Activated T-cell treated with anti-CD3 and anti-CD28 coated beads, Interleukin-2, amount 50 U/mL, for 24 hours (primary cell): ENCODE data around the gene SPIN1.
"Not testable (repeated sequence)": the region's sequence is repeated elsewhere in the genome, so short reads cannot be mapped to it uniquely, and the experiment has no call there.

Experiments used
- DNase-seq: peaks from one replicate; pipeline ENCODE4 v3.0.0-alpha.2; 2020
- H3K27ac Mint-ChIP-seq: 2 replicates; pipeline ENCODE4 v1.8.0; 2020; ENCODE audit warnings: mild to moderate bottlenecking, mixed read lengths
- H3K27me3 Mint-ChIP-seq: 2 replicates; pipeline ENCODE4 v1.8.0; 2020; ENCODE audit warnings: mixed read lengths
- H3K36me3 Mint-ChIP-seq: 2 replicates; pipeline ENCODE4 v1.8.0; 2020; ENCODE audit warnings: low read depth, mixed read lengths
- H3K4me1 Mint-ChIP-seq: 2 replicates; pipeline ENCODE4 v1.8.0; 2020; ENCODE audit warnings: low read depth, mixed read lengths
- H3K4me3 Mint-ChIP-seq: 2 replicates; pipeline ENCODE4 v1.8.0; 2020; ENCODE audit warnings: mild to moderate bottlenecking, moderate library complexity, mixed read lengths
- H3K9me3 Mint-ChIP-seq: 2 replicates; pipeline ENCODE4 v1.8.0; 2020; ENCODE audit warnings: mixed read lengths

SPIN1 gene

DNA sequence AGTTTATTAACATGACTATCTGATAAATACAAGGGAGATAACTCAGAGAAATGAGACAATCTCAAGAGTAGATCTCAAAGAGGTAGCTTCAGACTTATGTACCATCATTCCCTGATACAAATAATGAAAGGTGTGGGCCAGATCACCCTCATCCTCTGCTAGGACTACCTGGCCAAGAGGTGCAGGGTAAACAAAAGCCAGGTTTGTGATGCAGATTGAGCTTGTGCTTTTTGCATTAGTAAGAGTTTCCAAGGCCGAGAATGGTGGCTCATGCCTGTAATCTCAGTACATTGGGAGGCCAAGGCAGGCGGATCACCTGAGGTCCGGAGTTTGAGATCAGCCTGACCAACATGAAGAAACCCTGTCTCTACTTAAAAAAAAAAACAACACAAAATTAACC lies 8.9 kb upstream of the SPIN1 start:
- no peaks in the 10 kb centered on the region for H3K36me3 Mint-ChIP-seq
- no peaks in the 10 kb centered on the region for H3K9me3 Mint-ChIP-seq
- H3K4me3 Mint-ChIP-seq: no peak overlapping the region
- H3K4me1 Mint-ChIP-seq: peaks cover 1% of the 10 kb centered on the region
- H3K27me3 Mint-ChIP-seq: no peaks in the 10 kb centered on the region
- H3K27ac Mint-ChIP-seq: no peak overlapping the region
- no peak for DNase-seq

GRCh38 chr9:88380118-88380517 lies 8.1 kb upstream of the SPIN1 start:
- no peak for DNase-seq
- Mint-ChIP-seq H3K27me3 (no peaks in the 10 kb centered on the region), H3K4me1 (peaks cover 1% of the 10 kb centered on the region), H3K9me3 (no peaks in the 10 kb centered on the region), H3K4me3 (no peak overlapping the region), H3K27ac (no peak overlapping the region), H3K36me3 (no peaks in the 10 kb centered on the region)

DNA sequence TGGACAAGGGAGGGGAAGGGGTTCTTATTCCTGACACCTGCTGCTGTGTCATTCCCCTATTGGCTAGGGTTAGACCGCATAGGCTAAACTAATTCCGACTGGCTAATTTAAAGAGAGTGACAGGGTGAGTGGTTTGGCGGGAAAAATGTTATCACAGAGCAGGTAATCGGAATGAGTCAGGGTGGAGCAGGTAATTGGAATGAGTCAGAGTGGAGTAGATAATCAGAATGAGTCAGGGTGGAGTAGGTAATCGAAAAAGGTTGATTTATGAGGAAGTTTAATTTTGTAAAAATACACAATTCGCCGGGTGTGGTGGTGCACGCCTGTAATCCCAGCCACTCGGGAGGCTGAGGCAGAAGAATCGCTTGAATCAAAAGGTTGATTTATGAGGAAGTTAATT lies 6.9 kb upstream of the SPIN1 start:
- H3K4me1 Mint-ChIP-seq, H3K9me3 Mint-ChIP-seq, H3K27ac Mint-ChIP-seq, H3K4me3 Mint-ChIP-seq, DNase-seq, H3K27me3 Mint-ChIP-seq, H3K36me3 Mint-ChIP-seq: not testable (repeated sequence)

DNA sequence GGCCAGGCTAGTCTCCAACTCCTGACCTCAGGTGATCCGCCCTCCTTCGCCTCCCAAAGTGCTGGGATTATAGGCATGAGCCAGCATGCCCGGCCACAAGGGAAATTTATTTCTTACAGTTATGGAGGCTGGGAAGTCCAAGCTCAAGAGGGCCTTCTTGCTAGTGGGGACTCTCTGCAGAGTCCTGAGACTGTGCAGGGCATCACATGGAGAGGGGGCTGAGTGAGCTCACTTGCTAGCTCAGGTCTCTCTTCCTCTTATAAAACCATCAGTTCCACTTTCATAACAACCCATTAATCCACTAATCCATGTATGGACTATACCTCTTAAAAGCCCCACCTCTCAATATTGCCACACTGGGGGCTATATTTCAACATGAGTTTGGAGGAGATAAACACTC lies 5.1 kb upstream of the SPIN1 start:
- Mint-ChIP-seq H3K27me3 (no peaks in the 10 kb centered on the region), H3K9me3 (no peaks in the 10 kb centered on the region), H3K4me1 (peaks cover 16% of the 10 kb centered on the region), H3K4me3 (no peak overlapping the region), H3K36me3 (no peaks in the 10 kb centered on the region), H3K27ac (no peak overlapping the region)
- no peak for DNase-seq

DNA sequence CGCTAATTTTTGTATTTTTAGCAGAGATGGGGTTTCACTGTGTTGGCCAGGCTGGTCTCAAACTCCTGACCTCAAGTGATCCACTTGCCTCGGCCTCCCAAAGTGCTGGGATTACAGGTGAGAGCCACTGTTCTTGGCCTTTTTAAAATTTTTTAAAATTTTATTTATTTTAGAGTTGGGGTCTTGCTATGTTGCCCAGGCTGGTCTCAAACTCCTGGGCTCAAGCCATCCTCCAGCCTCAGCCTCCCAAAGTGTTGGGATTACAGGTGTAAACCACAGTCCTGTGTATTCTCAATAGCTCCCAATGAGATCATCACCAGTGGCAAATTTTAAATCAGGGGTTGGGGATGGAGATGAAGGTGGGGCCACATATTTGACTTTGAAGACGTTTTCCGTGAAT lies 2.1 kb upstream of the SPIN1 start:
- not testable (repeated sequence) for H3K4me3 Mint-ChIP-seq, H3K36me3 Mint-ChIP-seq, H3K27me3 Mint-ChIP-seq, DNase-seq, H3K9me3 Mint-ChIP-seq, H3K27ac Mint-ChIP-seq
- peaks cover 31% of the 10 kb centered on the region for H3K4me1 Mint-ChIP-seq

DNA sequence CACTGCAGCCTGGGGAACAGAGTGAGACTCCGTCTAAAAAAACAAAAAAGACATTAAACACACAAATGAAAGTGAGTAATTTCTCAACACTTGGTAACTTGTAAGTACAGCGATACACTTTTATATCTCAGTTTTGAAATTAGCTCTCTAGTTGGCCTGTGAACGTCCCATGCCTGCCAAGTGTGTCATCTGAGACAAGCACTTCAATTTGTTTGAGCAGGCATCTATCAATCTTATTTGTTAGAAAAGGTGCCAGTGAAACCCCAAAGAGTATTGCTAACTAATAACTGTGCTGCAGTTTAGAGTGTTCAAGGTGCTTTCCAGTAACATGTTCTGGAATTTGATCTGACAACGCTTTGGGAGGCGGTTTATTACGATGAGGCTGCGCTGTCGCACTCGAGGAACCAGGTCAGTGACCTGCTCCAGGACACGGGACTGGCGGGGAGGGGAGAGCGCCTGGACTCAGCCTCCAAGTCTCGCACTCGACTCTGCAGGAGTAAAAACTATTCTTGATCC lies 1.1 kb upstream of the SPIN1 start:
- H3K9me3 Mint-ChIP-seq: no peaks in the 10 kb centered on the region
- H3K4me1 Mint-ChIP-seq: peaks cover 34% of the 10 kb centered on the region
- H3K27me3 Mint-ChIP-seq: no peaks in the 10 kb centered on the region
- peak overlapping the region; percentile 78 for H3K4me3 Mint-ChIP-seq
- peak overlapping the region; percentile 86 for H3K27ac Mint-ChIP-seq
- DNase-seq: no peak
- peaks cover 8% of the 10 kb centered on the region for H3K36me3 Mint-ChIP-seq

GRCh38 chr9:88387552-88388202 lies 567 bp upstream of the SPIN1 start:
- H3K9me3 Mint-ChIP-seq: no peaks in the 10 kb centered on the region
- H3K36me3 Mint-ChIP-seq: peaks cover 8% of the 10 kb centered on the region
- H3K27me3 Mint-ChIP-seq: no peaks in the 10 kb centered on the region
- DNase-seq: peak; percentile 49
- peaks cover 38% of the 10 kb centered on the region for H3K4me1 Mint-ChIP-seq
- peak overlapping the region; percentile 86 for H3K27ac Mint-ChIP-seq
- peak overlapping the region; percentile 78 for H3K4me3 Mint-ChIP-seq

GRCh38 chr9:88388886-88389605 lies 802 bp downstream of the SPIN1 start:
- Mint-ChIP-seq H3K4me1 (peaks cover 41% of the 10 kb centered on the region), H3K27me3 (no peaks in the 10 kb centered on the region), H3K4me3 (peak overlapping the region; percentile 88), H3K27ac (peak overlapping the region; percentile 95), H3K9me3 (no peaks in the 10 kb centered on the region), H3K36me3 (peaks cover 8% of the 10 kb centered on the region)
- DNase-seq: peak; percentile 71

DNA sequence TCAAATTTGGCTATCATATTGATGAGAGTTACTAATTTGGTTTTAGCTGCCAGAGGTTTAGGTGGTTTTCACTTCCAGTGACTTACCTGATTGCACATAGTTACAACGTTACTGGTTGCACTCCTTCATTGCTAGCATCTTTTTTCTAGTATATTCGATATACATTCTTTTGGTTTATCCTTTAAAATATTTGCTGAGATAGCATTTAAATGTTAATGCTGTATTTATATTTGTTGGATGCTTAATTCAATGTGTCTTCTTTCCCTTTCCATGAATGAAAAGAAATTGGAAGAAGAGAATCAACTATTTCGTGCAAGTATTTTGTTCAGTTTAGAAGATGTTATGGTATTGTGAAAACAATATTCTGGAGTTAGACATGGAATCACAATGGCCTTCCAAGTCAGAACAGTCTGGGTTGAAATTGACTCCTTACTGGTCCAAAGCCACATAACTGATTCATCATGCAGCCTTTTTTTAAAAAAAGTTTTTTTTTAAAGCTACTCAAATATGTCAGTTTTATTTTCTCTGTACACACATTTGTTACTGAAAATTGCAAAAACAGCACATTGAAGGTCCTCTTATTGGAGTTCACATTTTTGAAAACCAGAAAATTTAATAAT lies 2.2 kb downstream of the SPIN1 start:
- Mint-ChIP-seq H3K27ac (no peak overlapping the region), H3K4me3 (peak overlapping the region; percentile 88), H3K36me3 (peaks cover 8% of the 10 kb centered on the region), H3K4me1 (peaks cover 47% of the 10 kb centered on the region), H3K27me3 (no peaks in the 10 kb centered on the region), H3K9me3 (no peaks in the 10 kb centered on the region)
- no peak for DNase-seq

DNA sequence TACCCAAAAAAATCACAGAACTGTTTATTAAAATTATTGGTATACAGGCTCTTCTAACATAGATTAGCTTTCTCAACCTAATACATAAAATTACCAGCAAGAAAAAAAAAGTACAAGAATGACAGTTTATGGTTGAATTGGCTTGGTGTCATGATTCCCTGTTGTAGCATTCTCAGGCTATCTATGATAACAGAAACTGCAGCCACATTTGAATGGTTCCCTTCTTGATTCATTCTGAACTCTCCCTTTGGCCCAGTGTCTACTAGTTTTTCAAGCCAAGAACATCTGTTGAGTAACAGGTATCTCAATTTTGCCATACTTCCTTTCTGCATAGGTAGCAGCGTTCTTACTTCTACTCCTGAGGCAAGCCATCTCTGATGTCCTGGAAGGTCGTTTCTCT lies 3.0 kb downstream of the SPIN1 start:
- H3K27me3 Mint-ChIP-seq: no peaks in the 10 kb centered on the region
- H3K9me3 Mint-ChIP-seq: no peaks in the 10 kb centered on the region
- H3K4me1 Mint-ChIP-seq: peaks cover 47% of the 10 kb centered on the region
- peaks cover 8% of the 10 kb centered on the region for H3K36me3 Mint-ChIP-seq
- no peak for DNase-seq
- no peak overlapping the region for H3K27ac Mint-ChIP-seq
- no peak overlapping the region for H3K4me3 Mint-ChIP-seq

GRCh38 chr9:88391921-88392320 lies 3.7 kb downstream of the SPIN1 start:
- no peak overlapping the region for H3K27ac Mint-ChIP-seq
- DNase-seq: no peak
- H3K9me3 Mint-ChIP-seq: no peaks in the 10 kb centered on the region
- peaks cover 45% of the 10 kb centered on the region for H3K4me1 Mint-ChIP-seq
- no peak overlapping the region for H3K4me3 Mint-ChIP-seq
- H3K27me3 Mint-ChIP-seq: no peaks in the 10 kb centered on the region
- peaks cover 8% of the 10 kb centered on the region for H3K36me3 Mint-ChIP-seq

DNA sequence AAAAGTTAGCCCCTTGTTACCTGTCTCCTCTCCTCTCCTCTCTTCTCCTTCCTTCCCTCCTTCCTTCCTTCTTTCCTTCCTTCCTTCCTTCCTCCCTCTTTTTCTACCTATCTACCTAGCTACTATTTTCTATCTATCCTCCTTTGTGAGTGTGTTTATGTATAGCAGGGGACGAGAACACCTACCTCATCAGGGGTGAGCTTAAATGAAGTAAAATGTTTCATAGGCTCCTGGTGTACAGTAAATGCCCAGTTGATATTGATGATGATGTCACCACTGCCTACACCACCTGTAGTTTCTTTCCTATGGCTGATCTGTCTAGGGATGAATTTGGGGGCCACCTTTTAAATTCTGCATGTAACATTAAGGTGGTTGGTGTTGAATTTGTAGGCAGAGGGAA lies 4.3 kb downstream of the SPIN1 start:
- Mint-ChIP-seq H3K36me3 (peaks cover 8% of the 10 kb centered on the region), H3K9me3 (no peaks in the 10 kb centered on the region)

GRCh38 chr9:88396836-88397577 lies 8.8 kb downstream of the SPIN1 start:
- DNase-seq: no peak
- Mint-ChIP-seq H3K9me3 (no peaks in the 10 kb centered on the region), H3K27ac (no peak overlapping the region)

More for the DNA sequence above, 4.3 kb downstream of the SPIN1 start:
- DNase-seq: no peak
- no peak overlapping the region for H3K27ac Mint-ChIP-seq
- no peak overlapping the region for H3K4me3 Mint-ChIP-seq
- peaks cover 43% of the 10 kb centered on the region for H3K4me1 Mint-ChIP-seq
- H3K27me3 Mint-ChIP-seq: no peaks in the 10 kb centered on the region

GRCh38 chr9:88398016-88398415 lies 9.8 kb downstream of the SPIN1 start:
- H3K27me3 Mint-ChIP-seq: no peaks in the 10 kb centered on the region
- H3K36me3 Mint-ChIP-seq: peaks cover 13% of the 10 kb centered on the region
- no peak overlapping the region for H3K27ac Mint-ChIP-seq
- H3K4me1 Mint-ChIP-seq: peaks cover 34% of the 10 kb centered on the region
- peaks cover under 1% of the 10 kb centered on the region for H3K9me3 Mint-ChIP-seq
- DNase-seq: no peak
- no peak overlapping the region for H3K4me3 Mint-ChIP-seq

More at GRCh38 chr9:88396836-88397577, 8.8 kb downstream of the SPIN1 start:
- Mint-ChIP-seq H3K27me3 (no peaks in the 10 kb centered on the region), H3K36me3 (peaks cover 11% of the 10 kb centered on the region), H3K4me1 (peaks cover 40% of the 10 kb centered on the region), H3K4me3 (no peak overlapping the region)
